ENCODE data around the gene CEBPG. TPM values are rescaled to one million over a fixed set of nuclear protein-coding genes. Genes with fewer than 3 reads are reported as not detected.

The CEBPG gene
- total RNA-seq, 1 experiment from 2014 or later = 39.5 TPM

DNA sequence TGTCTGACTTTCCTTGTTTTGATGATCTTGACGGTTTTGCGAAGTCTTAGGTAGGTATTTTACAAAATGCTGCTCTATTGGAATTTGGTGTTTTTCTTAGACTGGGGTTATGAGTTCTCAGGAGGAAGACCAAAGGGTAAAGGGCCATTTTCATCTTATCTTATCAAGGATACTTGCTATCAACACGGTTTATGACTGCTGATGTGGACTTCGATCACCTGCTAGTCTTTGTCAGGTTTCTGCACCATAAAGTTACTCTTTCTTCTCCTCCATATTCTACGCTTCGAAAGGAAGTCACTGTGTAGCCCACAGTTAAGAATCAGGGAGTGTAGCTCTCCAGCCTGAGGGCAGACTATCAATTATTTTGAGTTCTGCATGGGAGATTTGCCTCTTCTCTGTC is 7.4 kb upstream of the CEBPG start:
- no peak for DNase-seq
- Mint-ChIP-seq H3K4me1 (ENCODE audit: low read depth, unreplicated experiment) (no peaks in the 10 kb centered on the region), H3K4me3 (ENCODE audit: low read depth, unreplicated experiment) (no peak overlapping the region), H3K27ac (ENCODE audit: unreplicated experiment) (no peak overlapping the region), H3K9me3 (ENCODE audit: low read depth, unreplicated experiment) (no peaks in the 10 kb centered on the region), H3K27me3 (ENCODE audit: unreplicated experiment) (peaks cover 79% of the 10 kb centered on the region), H3K36me3 (ENCODE audit: insufficient read depth, unreplicated experiment) (no peaks in the 10 kb centered on the region)
- BruUV-seq (replicated peaks) = no TSS peak
- intact Hi-C loops (cut with micrococcal nuclease; ENCODE audit: unreplicated experiment) = no loop called here
- TF ChIP-seq, protein P1, sequence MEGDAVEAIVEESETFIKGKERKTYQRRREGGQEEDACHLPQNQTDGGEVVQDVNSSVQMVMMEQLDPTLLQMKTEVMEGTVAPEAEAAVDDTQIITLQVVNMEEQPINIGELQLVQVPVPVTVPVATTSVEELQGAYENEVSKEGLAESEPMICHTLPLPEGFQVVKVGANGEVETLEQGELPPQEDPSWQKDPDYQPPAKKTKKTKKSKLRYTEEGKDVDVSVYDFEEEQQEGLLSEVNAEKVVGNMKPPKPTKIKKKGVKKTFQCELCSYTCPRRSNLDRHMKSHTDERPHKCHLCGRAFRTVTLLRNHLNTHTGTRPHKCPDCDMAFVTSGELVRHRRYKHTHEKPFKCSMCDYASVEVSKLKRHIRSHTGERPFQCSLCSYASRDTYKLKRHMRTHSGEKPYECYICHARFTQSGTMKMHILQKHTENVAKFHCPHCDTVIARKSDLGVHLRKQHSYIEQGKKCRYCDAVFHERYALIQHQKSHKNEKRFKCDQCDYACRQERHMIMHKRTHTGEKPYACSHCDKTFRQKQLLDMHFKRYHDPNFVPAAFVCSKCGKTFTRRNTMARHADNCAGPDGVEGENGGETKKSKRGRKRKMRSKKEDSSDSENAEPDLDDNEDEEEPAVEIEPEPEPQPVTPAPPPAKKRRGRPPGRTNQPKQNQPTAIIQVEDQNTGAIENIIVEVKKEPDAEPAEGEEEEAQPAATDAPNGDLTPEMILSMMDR (IDR thresholded peaks at IDR 0.05; ENCODE audit: unreplicated experiment) = no peak
- CTCF ChIA-PET = no interaction called here

DNA sequence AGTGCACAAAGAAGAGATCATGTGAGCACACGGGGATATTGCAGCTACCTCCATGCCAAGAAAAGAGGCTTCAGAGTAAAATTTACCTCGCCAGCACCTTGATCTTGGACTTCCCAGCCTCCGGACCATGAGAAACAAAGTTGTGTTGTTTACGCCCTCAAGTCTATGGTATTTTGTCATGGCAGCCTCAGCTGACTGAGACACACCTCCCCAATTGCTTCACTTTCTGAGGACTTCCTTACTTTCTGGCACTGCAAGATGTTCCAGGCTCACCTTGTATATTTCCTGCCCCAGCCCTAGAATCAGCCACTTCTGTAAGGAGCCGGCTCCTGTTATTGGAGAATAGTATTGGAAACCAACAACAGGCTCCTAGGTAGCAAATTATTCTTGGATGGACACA is 6.6 kb upstream of the CEBPG start:
- intact Hi-C loops (cut with micrococcal nuclease; ENCODE audit: unreplicated experiment) = no loop called here
- no peak overlapping the region for H3K27ac Mint-ChIP-seq (ENCODE audit: unreplicated experiment)
- no peaks in the 10 kb centered on the region for H3K36me3 Mint-ChIP-seq (ENCODE audit: insufficient read depth, unreplicated experiment)
- peaks cover 72% of the 10 kb centered on the region for H3K27me3 Mint-ChIP-seq (ENCODE audit: unreplicated experiment)
- TF ChIP-seq, protein P1 (IDR thresholded peaks at IDR 0.05; ENCODE audit: unreplicated experiment) = no peak
- BruUV-seq (replicated peaks) = no TSS peak
- CTCF ChIA-PET = no interaction called here
- no peaks in the 10 kb centered on the region for H3K4me1 Mint-ChIP-seq (ENCODE audit: low read depth, unreplicated experiment)
- no peak for DNase-seq
- H3K4me3 Mint-ChIP-seq (ENCODE audit: low read depth, unreplicated experiment) = no peak overlapping the region
- H3K9me3 Mint-ChIP-seq (ENCODE audit: low read depth, unreplicated experiment) = no peaks in the 10 kb centered on the region

DNA sequence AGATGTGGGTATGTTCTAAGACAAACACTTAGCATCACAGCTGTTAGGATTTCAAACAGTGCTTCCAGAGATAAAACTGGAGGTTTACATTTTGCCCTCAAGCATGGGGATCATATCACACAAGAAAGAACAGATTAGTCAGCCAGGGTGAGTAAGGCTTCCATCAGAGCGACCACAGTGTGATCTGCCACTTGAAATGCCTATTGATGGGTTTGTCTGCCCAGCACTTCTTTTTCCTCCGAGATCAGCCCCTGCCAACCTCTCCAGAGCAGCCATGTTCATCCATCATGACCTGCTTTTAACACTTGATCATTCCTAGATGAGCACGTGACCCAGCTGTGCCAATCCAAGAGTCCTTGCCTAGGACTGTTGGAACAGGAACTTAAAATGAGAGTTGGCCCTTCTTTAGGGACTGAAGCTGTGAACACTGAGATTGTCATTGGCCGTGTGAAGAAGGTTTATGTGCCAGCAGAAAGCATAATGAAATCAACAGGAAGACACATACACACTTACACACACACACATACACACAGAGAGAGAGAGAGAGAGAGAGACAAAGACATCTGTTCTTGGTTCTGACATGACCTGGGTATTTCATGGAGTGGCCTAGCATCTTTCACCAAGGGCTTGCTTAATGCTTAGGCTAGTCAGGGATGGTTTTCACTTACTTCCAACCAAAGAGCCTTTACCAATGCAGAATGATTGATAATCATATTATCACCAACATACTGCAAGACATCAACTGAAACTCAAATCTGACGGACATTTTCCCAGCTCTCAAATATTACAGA is 5.2 kb upstream of the CEBPG start:
- intact Hi-C loops (cut with micrococcal nuclease; ENCODE audit: unreplicated experiment) = no loop called here
- Mint-ChIP-seq H3K9me3 (ENCODE audit: low read depth, unreplicated experiment) (no peaks in the 10 kb centered on the region), H3K27me3 (ENCODE audit: unreplicated experiment) (peaks cover 58% of the 10 kb centered on the region), H3K27ac (ENCODE audit: unreplicated experiment) (no peak overlapping the region), H3K36me3 (ENCODE audit: insufficient read depth, unreplicated experiment) (peaks cover 12% of the 10 kb centered on the region), H3K4me1 (ENCODE audit: low read depth, unreplicated experiment) (no peaks in the 10 kb centered on the region), H3K4me3 (ENCODE audit: low read depth, unreplicated experiment) (no peak overlapping the region)
- no TSS peak for BruUV-seq (replicated peaks)
- no peak for DNase-seq
- CTCF ChIA-PET = no interaction called here
- TF ChIP-seq, protein P1 (IDR thresholded peaks at IDR 0.05; ENCODE audit: unreplicated experiment) = no peak

DNA sequence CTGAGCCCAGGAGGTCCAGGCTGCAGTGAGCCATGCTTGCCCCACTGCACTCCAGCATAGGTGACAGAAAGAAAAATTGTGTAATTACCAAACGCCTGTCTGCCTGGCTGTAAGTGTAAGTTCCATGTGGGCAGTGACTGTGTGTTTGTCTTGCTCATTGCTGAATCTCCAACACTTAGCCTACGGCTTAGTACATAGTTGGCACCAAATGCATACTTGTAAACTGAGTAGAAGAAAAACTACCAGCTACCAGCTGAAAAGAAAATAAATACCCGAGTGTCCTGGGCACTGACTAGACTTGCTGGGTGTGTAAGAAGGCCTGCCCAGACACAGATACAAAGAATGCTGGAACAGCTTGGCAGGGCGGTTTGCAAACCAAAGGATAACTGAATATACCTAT is 2.7 kb upstream of the CEBPG start:
- TF ChIP-seq, protein P1 (IDR thresholded peaks at IDR 0.05; ENCODE audit: unreplicated experiment) = no peak
- no peak for DNase-seq
- no TSS peak for BruUV-seq (replicated peaks)
- Mint-ChIP-seq H3K9me3 (ENCODE audit: low read depth, unreplicated experiment) (no peaks in the 10 kb centered on the region), H3K4me3 (ENCODE audit: low read depth, unreplicated experiment) (no peak overlapping the region), H3K4me1 (ENCODE audit: low read depth, unreplicated experiment) (peaks cover 9% of the 10 kb centered on the region), H3K36me3 (ENCODE audit: insufficient read depth, unreplicated experiment) (peaks cover 38% of the 10 kb centered on the region), H3K27me3 (ENCODE audit: unreplicated experiment) (peaks cover 33% of the 10 kb centered on the region), H3K27ac (ENCODE audit: unreplicated experiment) (no peak overlapping the region)
- intact Hi-C loops (cut with micrococcal nuclease; ENCODE audit: unreplicated experiment) = loop anchor here (5.0 kb wide), 1 partner anchor 68 kb away; the partner anchor contains the start of gene CEBPA
- CTCF ChIA-PET = no interaction called here

All from Calu3 (cell line).